Heart left ventricle (tissue), 13 donors: ENCODE results near the gene MACF1.

Source experiments
- POLR2A ChIP-seq, 2 donors: fragments of 450-650 bp; IDR thresholded peaks; one replicate each; pipeline ENCODE4 v1.6.1; 2017; ENCODE audit warnings: antibody characterized with exemption in 2 of 2, mild to moderate bottlenecking in 2 of 2, moderate library complexity in 2 of 2
- TF ChIP-seq, protein P1 (sequence below), 12 donors: fragments of 200-600 bp; sonication (generic) in 4 of 12; IDR thresholded peaks; one replicate each; pipeline versions ENCODE4 v1.5.0 to v1.8.0; 2018 to 2022; ENCODE audit warnings: antibody characterized with exemption in 12 of 12, mild to moderate bottlenecking in 5 of 12
- donor health status: ischemic (EF 13 %, LVEDD 7.1; RV severe dilation, severe dysfunction).
- donor health status: DM: no; HTN: yes; CAD: no.
- donor health status: DM: no; HTN: no; CAD: no.
- donor health status: ischemic (EF 25% LVEDD 6.9; RV normal size, moderate dysfunction).
- donor health status: ischemic (EF 25% LVEDD 5.7; RV mildly dilated, moderate dysfunction).
- donor health status: ischemic (EF 35%, LVEDD 5.7; RV mildly dilated, moderate dysfunction).
- donor health status: nonischemic (EF 11% LVEDD 7.7; RV severe dilation, severe dysfunction).
- donor health status: DM: yes; HTN: yes; CAD: no.
- donor health status: PGD.
- donor health status: ischemic (EF 29% LVEDD 5.4; RV normal size, mild dysfunction).
- donor health status: nonischemic (EF 23%, LVEDD 6.1; RV moderate dilation, normal function).

DNA sequence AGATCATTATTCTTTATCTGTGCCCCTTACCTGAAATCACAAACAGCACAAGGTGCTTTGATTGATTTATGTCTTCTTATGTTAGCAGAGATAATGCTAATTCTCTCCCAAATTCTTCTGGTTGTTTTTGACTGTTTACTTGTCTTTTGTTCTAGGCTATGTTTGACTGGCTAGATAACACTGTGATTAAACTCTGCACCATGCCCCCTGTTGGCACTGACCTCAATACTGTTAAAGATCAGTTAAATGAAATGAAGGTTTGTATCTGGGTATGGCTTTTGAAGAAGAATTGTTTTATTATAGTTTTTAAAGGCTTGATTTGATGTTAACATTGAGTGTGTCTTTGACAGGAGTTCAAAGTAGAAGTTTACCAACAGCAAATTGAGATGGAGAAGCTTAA lies 237.3 kb downstream of the MACF1 start:
- TF ChIP-seq, protein P1, sequence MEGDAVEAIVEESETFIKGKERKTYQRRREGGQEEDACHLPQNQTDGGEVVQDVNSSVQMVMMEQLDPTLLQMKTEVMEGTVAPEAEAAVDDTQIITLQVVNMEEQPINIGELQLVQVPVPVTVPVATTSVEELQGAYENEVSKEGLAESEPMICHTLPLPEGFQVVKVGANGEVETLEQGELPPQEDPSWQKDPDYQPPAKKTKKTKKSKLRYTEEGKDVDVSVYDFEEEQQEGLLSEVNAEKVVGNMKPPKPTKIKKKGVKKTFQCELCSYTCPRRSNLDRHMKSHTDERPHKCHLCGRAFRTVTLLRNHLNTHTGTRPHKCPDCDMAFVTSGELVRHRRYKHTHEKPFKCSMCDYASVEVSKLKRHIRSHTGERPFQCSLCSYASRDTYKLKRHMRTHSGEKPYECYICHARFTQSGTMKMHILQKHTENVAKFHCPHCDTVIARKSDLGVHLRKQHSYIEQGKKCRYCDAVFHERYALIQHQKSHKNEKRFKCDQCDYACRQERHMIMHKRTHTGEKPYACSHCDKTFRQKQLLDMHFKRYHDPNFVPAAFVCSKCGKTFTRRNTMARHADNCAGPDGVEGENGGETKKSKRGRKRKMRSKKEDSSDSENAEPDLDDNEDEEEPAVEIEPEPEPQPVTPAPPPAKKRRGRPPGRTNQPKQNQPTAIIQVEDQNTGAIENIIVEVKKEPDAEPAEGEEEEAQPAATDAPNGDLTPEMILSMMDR (IDR thresholded peaks at IDR 0.05), result no peak
- TF ChIP-seq POLR2A (IDR thresholded peaks at IDR 0.05), result no peak
